ENCODE results near the gene FYN. TPM values are rescaled to one million over a fixed set of nuclear protein-coding genes. Genes with fewer than 3 reads are reported as not detected.

The FYN gene
- total RNA-seq (2022; extraction: Qiagen RNA extraction), result 3.1 to 8.8 TPM (median 5.1 TPM) in 5 replicates

DNA sequence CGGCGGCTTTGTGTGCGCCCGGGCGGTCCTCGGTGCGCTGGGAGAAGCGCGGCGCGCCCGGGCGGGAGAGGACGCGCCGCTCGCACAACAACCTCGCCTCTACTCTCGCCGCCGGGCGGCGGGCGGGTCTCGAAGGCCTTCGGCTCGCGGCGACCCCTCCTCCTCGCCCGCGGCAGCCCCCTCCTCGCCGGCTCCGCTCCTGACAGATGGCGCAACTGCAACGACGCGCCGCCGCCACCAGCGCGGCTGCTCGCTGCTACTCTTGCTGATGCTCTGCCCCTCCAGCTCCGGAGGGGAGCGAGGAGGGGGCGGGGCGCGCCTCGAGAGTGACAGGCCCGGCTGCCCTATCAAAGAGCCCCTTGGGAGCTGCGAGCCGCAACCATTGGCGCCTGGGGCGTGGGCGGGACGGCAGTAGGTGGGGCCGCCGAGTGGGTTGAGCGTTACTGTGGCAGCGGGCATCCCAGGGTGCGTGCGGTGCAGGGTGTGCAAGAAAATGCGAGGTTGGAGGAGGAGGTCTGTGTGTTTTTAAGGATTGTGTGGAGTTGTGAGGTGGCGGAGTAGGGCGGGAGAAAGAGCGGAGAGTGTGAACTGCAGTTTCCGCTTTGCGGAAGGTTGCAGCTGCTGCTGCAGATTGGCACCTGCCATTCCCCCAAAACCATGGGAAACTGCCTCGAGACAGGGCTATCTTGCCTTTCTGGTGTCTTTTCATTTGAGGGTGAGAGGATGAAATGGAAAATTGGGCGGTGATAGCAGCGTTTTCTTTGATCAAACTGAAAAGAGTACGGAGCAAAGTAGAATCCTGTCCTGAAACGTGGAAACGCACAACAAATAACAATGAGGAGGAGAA, at the start of gene FYN:
Gene FYN, minus strand, starts transcription at position 275 of the 847 bp plus-strand sequence. CDS start 153,401 bp downstream, outside the sequence.

Other genes with a start within 250 kb of the FYN start
- not detected in 5 replicates for gene CCN6, start 180.7 kb upstream of the FYN start, total RNA-seq (2022; extraction: Qiagen RNA extraction)
- gene TUBE1, start 214.0 kb upstream of the FYN start, total RNA-seq (2022; extraction: Qiagen RNA extraction), result 5.6 to 7.3 TPM (median 6.9 TPM) in 5 replicates
- 4.0 to 11.1 TPM (median 9.4 TPM) in 5 replicates for gene FAM229B, start 214.1 kb upstream of the FYN start, total RNA-seq (2022; extraction: Qiagen RNA extraction)

Measured in A549 treated with Hydrocortisone at 1 μM for 4 hours (cell line).